NB4 (cell line): ENCODE results near the gene SGIP1.

Experiments used
- CTCF ChIP-seq: IDR thresholded peaks from one replicate; pipeline ENCODE4 v1.5.1; 2012; ENCODE audit warnings: low read depth, low read length
- POLR2A ChIP-seq: IDR thresholded peaks from 2 replicates; pipeline ENCODE4 v1.6.1; 2011; ENCODE audit warnings: mild to moderate bottlenecking; ENCODE audit not compliant: insufficient read length; ENCODE audit errors: extremely low read depth

GRCh38 chr1:66725885-66726665 is 192.1 kb downstream of the SGIP1 start:
- TF ChIP-seq POLR2A (no peak), CTCF (peak; percentile 90)
